ENCODE measurements around the gene TRIM52.
"Not testable (repeated sequence)": the region's sequence is repeated elsewhere in the genome, so short reads cannot be mapped to it uniquely, and the experiment has no call there.

TRIM52 gene

GRCh38 chr5:181260720-181261319 lies at the start of gene TRIM52:
TSS of gene TRIM52 (minus strand) at chr5:181261143. CDS start at chr5:181260813, 330 bp downstream.
- no peak for DNase-seq

DNA sequence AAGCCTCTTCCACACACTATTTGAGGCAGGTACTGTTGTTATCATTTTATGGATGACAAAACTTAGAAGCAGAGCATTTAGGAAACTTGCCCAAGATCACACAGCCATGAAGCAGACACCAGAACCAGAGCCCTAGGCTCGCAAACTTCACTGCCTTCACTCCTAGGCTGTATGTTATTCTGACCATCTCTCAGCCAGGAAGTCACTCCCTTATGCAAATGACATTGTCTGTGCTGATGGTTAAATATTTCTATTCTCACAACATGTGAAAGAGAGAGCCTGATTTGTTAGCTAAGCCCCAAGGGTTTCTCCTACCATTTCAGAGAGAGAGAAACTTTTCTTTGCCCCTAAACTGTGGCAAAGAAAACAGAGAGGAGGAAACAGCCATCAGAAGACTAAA lies 26.4 kb upstream of the TRIM52 start:
- not testable (repeated sequence) for DNase-seq

- not testable (repeated sequence) for DNase-seq
Measured at GRCh38 chr5:181285962-181286705, 25.2 kb upstream of the TRIM52 start.

GRCh38 chr5:181283841-181284755 lies 23.2 kb upstream of the TRIM52 start:
- not testable (repeated sequence) for DNase-seq

- no peak for DNase-seq
Measured at GRCh38 chr5:181283347-181283746, 22.4 kb upstream of the TRIM52 start.

DNA sequence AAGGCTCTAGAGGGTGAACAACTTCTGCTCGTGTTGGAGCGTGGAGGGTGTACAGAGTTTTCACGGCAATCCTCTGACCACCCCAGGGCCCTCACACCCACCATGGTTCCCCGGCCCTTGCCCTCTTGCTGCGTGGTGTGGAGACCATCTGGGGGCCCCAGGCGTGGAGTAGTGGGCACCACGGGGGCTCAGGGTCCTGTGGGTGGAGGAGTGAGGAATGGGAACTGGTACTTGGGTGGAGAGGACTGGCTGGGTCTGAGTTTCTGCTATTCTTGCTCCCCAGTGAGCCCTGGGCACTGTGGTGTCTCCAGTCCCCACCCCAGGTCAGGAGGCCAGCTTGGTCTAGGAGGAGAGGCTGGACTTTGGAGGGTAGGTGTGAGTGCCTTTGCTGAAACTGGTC lies 21.9 kb upstream of the TRIM52 start:
- no peak for DNase-seq

- DNase-seq, result not testable (repeated sequence)
Measured at GRCh38 chr5:181282415-181282814, 21.5 kb upstream of the TRIM52 start.

DNA sequence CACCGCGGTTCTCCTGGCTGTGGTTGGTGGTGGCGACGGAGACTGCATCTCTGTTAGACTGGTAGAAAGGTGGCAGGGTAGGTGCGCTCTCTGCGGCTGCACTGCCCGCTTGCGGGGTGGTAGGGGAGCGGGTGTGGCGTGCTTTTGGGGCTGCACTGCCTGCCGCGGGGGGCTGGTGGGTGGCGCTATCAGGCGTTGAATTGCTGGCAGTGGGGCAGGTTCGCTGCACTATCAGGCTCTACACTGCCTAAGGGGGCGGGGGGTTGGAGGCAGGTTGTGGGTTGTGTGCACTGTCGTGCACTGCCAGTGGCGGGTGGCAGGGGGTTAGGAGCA lies 21.0 kb upstream of the TRIM52 start:
- DNase-seq, result no peak

- DNase-seq, result no peak
Measured at GRCh38 chr5:181281077-181281983, 20.4 kb upstream of the TRIM52 start.

- no peak for DNase-seq
Measured at GRCh38 chr5:181280251-181280762, 19.4 kb upstream of the TRIM52 start.

- DNase-seq, result not testable (repeated sequence)
Measured at GRCh38 chr5:181273433-181273744, 12.4 kb upstream of the TRIM52 start.

GRCh38 chr5:181271081-181271480 lies 10.1 kb upstream of the TRIM52 start:
- no peak for DNase-seq

DNA sequence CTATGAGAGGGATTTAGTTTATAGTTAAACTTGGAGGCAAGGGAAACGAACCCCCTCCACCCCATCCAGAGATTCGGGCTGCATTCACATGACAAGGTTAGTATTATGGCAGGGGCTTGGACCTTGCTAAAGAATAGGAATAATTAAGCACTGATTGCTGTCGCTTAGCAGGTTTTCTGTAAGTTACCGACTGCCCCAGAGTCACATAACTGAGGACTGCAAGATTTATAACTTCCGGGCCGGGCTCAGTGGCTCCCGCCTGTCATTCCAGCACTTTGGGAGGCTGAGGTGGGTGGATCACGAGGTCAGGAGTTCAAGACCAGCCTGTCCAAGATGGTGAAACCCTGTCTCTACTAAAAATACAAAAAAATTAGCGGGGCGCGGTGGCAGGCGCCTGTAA lies 7.0 kb upstream of the TRIM52 start:
- not testable (repeated sequence) for DNase-seq

GRCh38 chr5:181267291-181267904 lies 6.5 kb upstream of the TRIM52 start:
- DNase-seq, result not testable (repeated sequence)

DNA sequence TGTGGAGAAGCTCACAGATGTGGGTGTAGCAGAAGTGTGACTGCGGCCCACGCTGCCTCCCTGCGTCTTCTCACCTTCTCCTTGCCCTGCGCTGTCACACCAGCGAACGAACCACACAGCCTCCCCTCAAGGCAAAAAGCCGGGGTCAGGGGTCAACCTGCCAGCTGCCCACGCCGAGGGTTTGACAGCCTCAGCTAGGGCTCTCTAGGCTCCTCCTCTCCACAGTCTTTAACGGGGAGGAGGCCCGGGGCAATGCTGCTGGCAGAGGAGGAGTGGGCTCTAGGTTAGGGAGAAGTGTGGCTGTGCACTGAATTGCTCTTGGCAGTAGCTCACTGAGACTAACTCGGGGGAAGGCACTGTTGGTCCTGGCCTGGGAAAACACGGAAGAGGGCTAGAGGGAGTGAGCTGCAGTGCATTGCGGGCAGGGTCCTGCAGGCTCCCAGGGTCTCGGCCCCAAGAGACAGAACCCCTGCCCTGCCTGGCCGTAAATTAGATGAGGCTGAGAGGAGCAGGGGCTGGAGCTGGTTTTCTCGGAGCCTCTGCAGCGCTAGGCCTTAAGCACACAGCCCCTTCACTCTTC lies 4.2 kb upstream of the TRIM52 start:
- no peak for DNase-seq

GRCh38 chr5:181263633-181264032 lies 2.7 kb upstream of the TRIM52 start:
- DNase-seq, result no peak

- no peak for DNase-seq
Measured at GRCh38 chr5:181261320-181262049, 542 bp upstream of the TRIM52 start.

- DNase-seq, result no peak
Measured at GRCh38 chr5:181259974-181260719, 796 bp downstream of the TRIM52 start.

DNA sequence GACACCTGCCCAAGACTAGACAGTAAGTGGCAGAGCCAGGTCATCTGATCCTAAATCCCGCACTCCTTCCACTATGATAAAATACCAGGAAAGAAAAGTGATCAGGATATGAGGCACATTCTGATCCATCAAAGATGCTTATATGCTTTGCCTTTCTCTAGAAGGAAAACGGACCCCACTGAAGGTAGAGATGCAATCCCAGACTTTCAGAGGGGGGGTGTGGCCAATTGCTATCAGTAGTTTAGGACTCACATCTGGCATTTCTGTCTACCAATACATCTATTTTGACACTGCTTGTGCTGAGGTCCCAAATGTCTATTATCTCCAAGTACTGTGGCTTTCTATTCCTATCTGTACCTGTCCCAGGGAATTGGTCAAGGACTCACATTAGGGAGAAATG lies 1.7 kb downstream of the TRIM52 start:
- DNase-seq, result no peak

DNA sequence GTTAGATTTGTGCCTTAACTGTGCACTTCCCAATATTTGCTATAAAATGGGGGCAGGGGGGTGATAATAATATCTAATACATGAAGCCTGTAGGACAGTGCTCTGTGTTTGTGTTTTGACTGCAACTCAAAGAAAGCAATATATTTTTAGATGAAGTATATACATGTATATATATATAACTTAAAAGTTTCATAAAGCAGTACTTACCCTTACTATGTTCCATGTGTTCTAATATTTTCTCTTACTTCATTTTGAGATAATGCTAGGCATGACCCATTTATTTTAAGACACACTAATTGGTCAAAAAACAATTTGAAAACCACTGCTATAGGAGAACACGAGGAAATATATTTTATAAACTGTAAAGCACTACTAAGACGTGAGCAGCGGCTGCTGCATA lies 2.4 kb downstream of the TRIM52 start:
- no peak for DNase-seq

All from Kasumi-1 (cell line).